Ammon's horn (tissue), 1 donor: ENCODE data around the gene SOBP.
"Not testable (repeated sequence)": the region's sequence is repeated elsewhere in the genome, so short reads cannot be mapped to it uniquely, and the experiment has no call there.

Source experiments
- DNase-seq: peaks from one replicate; pipeline ENCODE4 v3.0.0-alpha.2; 2016; ENCODE audit warnings: low spot score

The SOBP gene

DNA sequence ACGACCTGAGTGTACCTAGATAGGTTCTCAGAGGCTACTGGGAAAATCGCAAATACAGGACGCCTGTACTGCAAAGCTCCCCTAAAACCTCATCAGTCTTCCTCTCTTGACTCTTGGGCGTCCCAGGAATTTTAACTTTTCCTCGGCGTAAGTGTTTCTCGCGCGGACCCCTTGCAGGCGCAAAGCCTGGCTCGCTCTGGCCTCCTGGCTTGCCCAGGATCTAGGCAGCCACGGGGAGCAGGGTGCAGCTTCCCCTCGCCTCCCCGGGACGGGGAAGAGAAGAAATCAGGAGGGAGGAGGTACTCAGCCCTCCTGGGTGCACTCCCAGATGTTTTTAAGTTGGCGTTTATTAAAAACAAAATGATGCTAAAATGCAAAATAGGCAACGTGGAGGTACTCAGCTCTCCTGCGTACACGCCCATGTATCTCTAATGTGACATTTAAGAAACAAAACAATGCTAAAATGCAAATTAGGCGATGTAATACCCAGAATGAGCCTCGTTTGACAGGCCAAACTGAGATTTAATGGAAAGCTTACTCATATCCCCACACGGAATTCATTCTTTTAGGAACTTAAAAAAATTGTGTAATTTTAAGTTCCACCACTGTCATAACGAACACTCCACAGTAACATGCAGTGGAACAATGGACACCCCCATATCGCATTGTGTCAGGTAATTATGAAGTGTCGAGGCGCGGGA, 1.6 kb upstream of the SOBP start:
- DNase-seq: no peak

DNA sequence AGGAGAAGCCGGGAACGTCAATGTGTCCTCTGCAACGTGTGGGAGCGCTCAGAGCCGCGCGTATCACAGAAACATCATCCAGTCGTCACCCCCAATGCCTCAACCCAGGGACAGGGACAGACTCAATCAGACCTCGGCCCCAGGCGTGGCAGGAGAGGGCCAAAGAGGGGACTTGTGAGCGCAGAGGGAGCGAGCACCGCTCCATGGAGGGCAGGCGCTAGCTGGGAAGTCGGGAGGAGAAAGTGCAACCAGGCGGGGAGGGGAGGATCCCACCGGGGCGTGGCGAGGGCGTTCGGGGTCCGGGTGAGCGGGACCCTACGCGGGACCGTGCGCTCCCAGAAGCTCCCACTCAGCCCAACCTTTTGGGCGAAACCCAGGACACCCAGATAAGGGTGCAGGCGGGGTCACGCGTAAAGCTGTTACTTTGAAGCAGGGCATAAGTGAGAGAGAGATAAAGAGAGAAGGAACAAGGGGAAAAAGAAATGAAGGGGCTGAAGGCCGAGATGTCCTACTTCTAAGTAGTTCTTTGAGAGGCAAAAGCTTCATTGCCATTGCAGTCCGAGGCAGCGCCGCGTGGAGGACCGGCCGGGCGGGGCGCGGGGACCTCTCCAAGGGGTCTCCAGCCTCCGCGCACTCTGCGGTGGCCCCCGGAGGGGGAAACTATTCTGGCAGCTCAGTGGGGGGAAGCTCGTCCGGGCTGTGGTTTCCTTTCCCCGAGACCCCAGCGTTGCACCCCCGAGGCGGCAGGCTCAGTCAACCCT, 862 bp upstream of the SOBP start:
- peak; percentile 48 for DNase-seq

DNA sequence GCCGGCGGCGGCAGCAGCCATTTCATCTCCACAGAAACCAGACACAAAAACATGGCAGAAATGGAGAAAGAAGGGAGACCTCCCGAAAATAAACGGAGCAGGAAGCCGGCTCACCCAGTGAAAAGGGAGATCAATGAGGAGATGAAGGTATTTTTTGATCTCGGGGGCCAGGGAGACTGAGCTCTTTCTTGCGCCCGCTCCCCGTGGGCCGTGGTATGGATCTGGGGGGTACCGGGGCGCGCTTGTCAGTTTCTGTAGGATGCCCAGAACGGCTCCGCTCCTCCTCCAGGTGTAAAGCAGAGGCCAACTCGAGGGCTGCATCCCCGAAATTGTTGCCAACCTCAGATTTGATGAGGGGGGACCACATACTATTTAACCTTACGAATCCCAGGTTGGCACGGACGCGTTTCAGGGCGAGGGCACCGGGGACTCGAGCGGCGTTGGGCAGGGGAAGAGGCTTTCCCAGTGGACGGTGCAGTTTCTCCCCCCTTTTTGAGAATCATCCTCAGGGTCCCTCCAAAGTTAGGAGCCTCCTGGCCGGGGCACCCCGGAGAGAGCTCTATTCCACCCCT, 735 bp downstream of the SOBP start:
- DNase-seq: peak; percentile 39

DNA sequence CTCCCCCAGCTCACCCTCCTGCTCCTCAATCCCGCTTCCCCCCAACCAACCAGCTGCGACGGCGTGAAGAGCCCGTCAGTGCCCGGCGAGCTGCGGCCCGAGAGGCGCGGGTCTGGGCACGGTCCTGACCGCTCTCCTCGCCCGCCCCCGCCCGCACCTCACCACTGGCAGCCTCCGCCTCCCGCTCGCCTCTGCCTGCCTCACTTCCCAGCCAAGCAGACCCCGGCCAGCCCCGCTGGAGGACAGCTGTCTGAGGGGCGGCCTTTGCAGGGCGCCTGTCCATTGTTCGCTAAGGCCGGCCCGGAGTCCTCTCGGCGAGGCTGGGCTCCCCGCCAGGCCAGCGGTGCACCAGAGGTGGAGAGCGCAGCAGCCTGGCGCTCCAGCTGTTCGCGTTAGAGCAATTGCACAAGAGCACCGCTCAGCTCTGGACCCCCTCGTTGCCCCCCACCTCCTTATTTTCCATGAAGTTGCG, 1.3 kb downstream of the SOBP start:
- peak; percentile 56 for DNase-seq

DNA sequence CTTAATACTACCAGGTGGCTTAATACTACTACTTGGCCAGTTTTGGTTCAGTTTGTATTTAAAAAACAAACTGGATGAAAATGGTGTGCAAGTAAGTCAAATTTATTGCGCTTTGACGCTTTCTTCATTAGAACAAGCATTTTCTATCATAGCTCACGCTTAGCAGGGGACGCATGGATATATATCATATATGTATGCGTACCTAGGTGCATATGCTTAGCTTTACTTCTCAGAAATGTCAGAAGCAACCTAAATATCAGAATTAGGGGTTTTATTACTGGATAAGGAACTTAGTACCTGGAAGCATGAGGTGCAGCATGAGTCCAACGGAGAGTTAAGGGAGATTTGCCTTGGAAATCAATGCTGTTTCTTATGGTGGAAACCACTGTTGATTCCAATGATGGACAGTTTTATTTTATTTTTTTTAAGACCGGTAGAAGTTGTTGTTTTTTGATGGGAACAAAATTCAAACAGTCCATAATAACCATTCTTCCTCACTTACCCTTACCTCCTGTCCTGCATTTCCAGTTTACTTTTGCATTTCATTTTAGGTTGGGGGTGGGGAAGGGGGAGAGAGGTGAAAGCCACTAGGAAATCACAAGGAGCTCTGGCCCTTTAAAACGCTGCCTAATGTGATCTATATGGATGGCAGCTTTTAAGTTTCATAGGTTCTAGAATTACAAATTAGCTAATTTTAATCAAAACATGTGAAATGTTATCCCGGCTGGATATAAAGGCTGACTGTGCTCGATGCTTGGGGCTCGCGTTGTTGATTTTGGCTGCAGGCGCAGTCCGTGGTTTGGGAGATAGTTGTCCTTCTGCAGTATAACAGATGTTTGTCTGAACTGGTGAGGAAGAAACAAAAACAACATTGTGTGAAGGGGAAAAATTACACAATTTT, 2.1 kb downstream of the SOBP start:
- DNase-seq: peak; percentile 91

DNA sequence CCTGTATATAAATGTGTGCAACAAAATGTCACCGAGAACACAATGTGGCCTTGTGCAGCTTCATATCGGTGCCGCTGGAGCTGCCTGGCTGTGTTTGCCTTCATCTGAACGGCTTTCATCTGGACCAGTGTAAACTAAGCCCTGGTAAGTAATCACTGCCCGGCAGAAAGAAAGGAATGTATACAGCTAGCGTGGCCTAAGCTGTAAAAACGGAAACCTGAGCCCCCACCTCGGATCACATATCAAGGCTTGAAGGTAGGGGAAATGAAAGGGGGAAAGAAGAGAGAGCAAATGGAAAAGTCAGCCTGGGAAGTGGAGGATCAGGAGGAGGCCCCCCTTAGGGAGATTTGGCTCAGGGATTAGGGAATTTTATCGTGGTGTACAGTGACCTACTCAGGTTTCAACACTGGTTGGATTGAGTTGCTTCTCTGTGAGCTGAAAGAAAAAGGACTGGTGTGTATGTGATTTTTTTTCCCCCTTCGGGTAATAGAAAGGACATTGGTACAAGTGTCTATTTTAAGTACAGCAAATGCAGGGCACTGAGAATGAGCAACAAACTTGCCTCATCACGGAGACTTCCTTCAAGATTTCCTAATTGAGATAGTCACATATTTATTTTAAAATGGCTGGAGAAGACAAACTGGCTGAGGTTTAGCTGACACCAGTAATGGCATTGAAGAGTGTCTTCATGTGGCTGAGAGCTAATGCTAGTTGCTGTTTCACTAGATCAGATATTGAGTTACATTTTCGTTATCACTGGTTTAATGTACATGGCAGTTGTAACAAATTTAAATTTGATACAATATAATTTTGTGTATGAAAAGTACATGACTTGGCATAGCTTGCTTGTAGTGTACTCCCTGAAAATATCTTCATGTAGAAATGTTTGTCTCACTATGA, 3.5 kb downstream of the SOBP start:
- DNase-seq: peak; percentile 84

DNA sequence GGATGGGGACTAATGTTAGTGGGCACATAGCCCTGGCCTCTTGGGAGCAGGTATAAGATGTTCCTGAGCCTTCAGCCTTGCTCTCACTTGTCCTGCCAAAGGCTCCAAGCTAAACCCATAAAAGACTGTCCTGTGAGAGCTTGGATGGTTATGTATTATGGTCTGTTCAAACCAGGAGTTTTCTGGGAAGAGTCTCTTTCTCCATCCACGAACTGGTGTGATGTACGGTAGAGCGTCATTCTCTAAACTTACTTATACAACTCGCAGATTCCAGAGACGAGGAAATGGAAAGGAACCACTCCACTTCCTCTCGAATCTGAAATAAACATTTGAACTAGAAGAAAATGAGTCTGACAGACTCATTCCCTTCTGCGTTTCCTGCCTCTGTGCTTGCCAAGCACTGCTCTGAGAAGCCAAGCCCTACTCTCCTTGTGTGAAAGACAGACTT, 5.3 kb downstream of the SOBP start:
- peak; percentile 45 for DNase-seq

DNA sequence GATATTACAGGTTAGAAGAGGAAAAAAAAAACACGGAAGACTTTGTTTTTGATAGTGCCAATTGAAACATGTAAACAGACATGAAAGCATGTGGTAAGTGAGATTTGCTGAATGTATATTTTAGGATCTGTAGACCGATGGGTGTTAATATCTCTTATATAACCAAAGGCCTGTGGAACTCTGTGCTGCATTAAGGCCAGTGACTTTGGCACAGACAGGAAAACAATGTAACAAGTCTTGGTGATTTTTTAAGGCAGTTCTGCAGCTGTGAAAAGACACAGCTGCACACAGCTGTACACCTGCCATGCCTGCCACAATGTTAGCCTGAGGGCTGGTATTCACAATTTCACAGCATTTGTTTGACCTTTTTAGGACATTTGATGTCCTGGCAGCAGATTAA, 6.1 kb downstream of the SOBP start:
- no peak for DNase-seq

DNA sequence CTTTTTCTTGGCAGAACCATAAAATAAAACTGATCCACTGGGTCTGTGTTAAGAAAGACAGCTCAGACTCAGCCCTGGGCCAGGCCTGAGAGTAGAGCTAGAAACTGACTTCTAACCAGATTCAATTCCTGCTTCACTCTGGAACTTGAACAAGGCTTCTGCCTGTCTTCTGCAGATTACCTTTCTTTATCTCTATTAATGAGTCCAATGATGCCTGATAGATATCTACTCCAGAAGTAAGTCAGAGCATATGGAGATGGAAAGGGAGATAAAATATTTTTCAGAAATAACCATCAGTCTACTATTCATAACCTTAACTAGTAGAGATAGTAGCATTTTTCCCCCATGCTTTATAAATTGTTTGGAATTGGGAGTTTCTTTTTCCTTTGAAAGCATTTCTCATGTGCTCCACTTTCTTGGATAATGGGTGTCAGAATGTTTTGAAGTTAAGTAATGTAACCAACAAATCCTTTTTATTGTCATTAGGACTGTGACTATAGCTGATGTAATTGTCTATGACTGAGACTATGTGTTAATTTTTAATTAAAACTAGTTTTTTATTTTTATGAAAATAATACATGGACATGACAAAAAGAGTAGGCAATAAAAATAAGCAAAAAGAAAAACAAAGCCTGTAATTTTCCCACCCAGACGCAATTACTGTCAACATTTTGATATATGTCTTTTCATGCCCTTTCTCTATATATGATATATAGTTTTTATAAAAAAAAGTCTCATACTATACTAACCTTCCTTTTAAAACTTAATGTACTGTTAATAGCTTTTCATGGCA, 7.2 kb downstream of the SOBP start:
- DNase-seq: no peak

DNA sequence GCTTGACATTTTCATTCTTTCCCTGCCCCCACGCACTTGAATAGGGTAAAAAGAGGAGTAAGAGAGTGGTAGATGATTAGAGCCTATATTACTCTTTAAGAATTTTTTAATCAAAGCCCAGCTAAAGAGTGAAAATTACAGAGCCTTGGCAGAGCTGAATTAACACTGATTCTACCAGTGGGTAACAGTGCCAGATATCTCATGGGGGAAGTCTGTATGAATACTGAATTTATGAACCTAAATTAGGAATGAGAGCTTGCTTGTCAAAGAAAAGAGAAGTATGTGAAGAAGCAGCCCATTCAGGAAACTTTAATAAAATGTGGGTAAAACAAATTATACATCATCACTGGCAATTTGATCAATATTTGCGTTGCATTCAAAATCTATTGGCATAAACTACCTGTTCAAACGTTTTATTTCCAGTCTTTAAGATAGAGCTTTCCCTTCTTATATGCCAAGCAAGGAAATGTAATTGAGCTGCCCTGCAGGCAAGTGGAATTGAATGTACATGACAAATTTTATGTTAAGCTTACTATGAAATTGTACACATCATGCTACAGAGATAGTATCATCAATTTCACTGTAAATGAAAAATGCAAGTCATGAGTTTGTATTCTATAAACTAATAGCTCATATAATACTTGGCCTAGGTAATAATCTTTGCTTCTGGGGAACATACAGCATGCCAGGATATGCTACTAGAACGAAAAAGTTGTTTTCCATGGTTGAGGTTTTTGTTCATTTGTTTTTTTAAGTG, 14.5 kb downstream of the SOBP start:
- no peak for DNase-seq

DNA sequence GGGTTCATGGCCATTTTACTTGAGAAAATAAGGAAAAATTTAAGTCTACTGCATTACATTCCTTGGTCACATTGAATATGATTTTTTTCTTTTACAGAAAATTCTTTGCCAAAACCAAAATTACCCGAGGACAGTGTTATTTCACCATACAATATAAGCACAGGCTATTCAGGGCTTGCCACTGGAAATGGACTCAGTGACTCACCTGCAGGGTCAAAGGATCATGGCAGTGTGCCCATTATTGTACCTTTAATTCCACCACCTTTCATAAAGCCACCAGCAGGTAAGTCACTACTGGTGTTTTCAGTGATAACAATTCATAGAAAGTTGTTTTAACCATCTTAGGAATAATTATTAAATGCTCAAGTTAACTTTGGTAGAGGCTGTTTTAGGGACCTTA, 16.2 kb downstream of the SOBP start:
- DNase-seq: no peak

DNA sequence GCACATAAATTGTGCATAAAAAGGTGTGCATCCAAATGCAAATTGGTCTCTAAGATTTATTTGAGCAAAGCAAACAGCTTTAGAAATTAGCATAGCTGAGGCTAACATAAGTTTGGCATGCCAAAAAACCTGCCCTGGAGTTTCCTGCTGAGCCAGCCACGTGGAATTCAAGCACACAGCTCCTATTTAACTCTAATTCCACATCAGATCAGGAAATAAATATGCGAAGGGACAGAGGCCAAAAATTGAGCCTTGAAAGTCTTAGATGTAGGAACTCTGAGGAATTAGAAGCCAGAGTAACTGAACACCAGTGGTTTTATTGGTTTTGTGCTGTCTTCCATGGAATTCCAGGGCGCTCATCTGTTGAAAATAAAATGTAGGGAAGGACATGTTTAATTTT, 19.6 kb downstream of the SOBP start:
- DNase-seq: no peak

DNA sequence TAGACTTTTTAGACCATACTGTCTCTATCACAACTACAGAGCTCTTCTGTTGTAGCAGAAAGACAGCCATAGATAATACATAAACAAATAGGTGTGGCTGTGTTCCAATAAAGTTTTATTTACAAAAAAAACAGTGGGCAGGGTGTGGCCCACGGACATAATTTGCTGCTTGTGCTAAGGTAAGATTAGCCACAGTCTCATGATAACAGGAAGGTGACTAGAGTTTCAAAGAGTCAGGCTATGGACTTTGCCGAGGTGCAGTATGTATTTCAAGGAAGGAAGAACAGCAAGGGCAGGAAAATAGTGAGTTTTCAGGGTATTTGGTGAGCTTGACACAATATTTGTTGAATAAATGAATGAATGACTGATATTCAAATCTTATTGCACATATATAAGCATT, 20.2 kb downstream of the SOBP start:
- DNase-seq: no peak

DNA sequence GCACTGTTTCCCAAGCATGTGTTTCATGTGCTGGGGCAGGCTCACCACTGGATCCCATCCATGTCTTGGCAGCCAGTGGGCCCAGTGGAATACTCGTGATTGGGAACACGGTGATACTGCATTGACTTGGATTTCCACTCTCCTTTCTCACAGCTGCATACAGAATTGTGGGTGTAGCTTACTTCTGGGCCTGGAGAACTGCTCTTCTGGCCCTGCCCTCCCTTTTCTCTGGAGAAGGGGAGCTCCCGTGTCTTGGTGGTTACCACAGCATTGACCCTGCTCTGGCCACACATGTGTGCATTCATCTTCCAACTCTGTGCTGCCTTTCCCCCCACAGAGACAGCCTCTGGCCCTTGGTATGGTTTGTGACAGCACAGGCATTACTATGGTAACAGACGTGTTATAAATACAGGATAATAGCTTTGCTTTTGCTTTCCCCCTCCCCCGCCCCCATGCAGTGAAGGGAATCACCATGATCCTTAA, 21.6 kb downstream of the SOBP start:
- no peak for DNase-seq

DNA sequence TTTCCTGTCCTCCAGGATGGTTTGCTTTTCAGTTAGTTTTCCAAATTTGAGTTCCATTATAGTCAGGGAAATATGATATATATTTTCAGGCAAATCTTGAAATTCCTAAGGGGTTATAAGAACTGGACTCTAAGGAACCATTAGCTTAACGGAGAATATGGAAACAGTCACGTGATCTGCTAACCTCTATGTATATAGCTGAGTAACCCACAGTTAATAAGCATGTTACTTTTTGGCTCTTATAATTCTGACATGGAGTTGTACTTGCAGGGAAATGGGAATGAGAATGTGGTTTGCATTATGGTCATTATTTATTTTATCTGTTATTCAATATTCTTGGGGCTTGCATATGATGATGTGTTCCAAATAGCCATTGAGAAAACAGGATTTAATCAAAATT, 23.3 kb downstream of the SOBP start:
- DNase-seq: no peak

DNA sequence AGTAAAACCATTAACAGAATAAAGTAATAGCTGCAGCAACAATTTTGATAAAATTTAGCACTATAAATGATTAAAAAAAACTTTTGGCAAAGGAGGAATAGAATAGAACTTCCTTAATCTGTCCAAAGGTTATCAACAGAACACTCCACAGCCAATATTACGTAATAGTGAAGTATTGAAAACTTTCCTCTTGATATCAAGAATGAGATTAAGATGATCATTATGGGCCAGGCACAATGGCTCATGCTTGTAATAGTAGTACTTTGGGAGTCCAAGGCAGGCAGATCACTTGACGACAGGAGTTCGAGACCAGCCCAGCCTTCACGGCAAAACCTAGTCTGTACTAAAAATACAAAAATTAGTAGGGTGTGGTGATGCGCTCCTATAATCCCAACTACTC, 26.0 kb downstream of the SOBP start:
- no peak for DNase-seq

DNA sequence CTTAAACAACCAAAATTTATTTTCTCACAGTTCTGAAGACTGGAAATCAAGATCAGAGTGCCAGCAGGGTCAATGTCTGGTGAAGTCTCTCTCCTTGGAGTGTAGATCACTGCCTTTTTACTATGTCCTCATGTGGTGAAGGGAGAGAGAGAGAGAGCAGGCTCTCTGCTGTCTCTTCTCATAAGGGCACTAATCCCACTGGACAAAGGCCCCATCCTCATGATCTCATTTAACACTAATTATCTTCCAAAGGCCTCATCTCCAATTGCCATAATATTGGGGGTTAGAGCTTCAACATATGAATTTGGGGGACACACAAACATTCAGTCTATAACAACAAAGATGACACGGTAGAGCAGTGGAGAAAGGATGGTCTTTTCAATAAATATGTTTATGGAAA, 27.4 kb downstream of the SOBP start:
- no peak for DNase-seq

DNA sequence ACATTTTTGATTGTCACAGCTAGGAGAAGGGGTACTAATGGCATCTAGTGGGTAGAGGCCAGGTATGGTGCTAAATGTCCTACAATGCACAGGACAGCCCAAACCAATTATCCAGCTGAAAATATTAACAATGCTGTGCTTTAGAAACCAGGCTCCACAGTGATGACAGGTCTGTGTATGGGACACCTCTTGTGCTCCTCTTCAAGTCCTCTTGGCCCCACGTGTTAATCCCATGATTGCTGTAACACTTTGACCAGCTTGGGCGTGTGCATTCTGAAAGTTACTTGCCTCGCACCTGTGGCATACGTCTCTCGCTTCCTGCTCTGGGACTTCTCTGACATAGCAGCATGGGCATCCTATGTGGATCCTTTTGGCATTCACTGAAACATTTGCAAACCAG, 29.3 kb downstream of the SOBP start:
- not testable (repeated sequence) for DNase-seq

DNA sequence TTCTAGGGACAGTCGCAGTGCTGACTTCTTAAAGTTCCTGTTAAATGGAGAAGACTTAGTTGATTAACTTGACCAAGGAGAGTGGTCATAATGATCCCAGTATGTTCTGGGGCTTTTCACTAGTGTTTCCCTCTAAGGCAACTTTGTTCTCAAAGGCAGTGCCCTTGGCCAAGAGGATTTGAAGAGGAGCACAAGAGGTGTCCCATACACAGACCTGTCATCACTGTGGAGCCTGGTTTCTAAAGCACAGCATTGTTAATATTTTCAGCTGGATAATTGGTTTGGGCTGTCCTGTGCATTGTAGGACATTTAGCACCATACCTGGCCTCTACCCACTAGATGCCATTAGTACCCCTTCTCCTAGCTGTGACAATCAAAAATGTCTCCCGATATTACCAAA, 30.8 kb downstream of the SOBP start:
- DNase-seq: not testable (repeated sequence)
